Activated T-cell treated with anti-CD3 and anti-CD28 coated beads, Interleukin-2, amount 50 U/mL, for 72 hours (primary cell): ENCODE data around the gene IRAK1. TPM values are rescaled to one million over a fixed set of nuclear protein-coding genes. Genes with fewer than 3 reads are reported as not detected.

ENCODE experiments used
- ATAC-seq, 2 donors: fragments of 150-1000 bp; cut with Tn5 transposase; replicated peaks in 1 of 2; 2 replicates each; pipeline ENCODE4 v1.10.0; 2021; ENCODE audit warnings: moderate library complexity in 2 of 2, mild to moderate bottlenecking in 1 of 2
- DNase-seq, 2 donors: peaks; one replicate each; pipeline ENCODE4 v3.0.0; 2021 to 2022; ENCODE audit warnings: mixed read lengths in 1 of 2
- H3K27ac Mint-ChIP-seq: one replicate; pipeline ENCODE4 v1.8.0; 2022; ENCODE audit warnings: mild to moderate bottlenecking, moderate library complexity, mixed read lengths
- H3K27me3 Mint-ChIP-seq: one replicate; pipeline ENCODE4 v1.8.0; 2022; ENCODE audit warnings: low read depth, mixed read lengths
- H3K36me3 Mint-ChIP-seq, 2 donors: one replicate each; pipeline ENCODE4 v1.8.0; 2022; ENCODE audit warnings: mixed read lengths in 2 of 2, mild to moderate bottlenecking in 1 of 2; ENCODE audit not compliant: insufficient read depth in 2 of 2
- H3K4me1 Mint-ChIP-seq: one replicate; pipeline ENCODE4 v1.8.0; 2022; ENCODE audit warnings: low read depth, mixed read lengths
- H3K4me3 Mint-ChIP-seq, 2 donors: one replicate each; pipeline ENCODE4 v1.8.0; 2022; ENCODE audit warnings: mild to moderate bottlenecking in 2 of 2, mixed read lengths in 2 of 2, moderate library complexity in 2 of 2
- H3K9me3 Mint-ChIP-seq, 2 donors: one replicate each; pipeline ENCODE4 v1.8.0; 2022; ENCODE audit warnings: mixed read lengths in 2 of 2
- total RNA-seq, 2 donors: library from RNA; stranded (reverse); gene quantifications; one replicate each; pipeline ENCODE4 v1.2.3, GENCODE V29; 2022

Gene IRAK1
- total RNA-seq, 2 donors from 2014 or later = 131 to 150 TPM

GRCh38 chrX:153966841-153967535, 52.7 kb downstream of the IRAK1 start:
- no peaks in the 10 kb centered on the region for H3K27me3 Mint-ChIP-seq
- H3K4me1 Mint-ChIP-seq = peaks cover 34% of the 10 kb centered on the region
- H3K4me3 Mint-ChIP-seq = peak overlapping the region; percentile 100
- DNase-seq = peak; percentile 52 to 59
- no peaks in the 10 kb centered on the region for H3K9me3 Mint-ChIP-seq
- peak overlapping the region; percentile 86 for H3K27ac Mint-ChIP-seq
- H3K36me3 Mint-ChIP-seq = peaks cover 9 to 10% of the 10 kb centered on the region in 2 donors
- peak in 1 of 2 donors; percentile 34 for ATAC-seq

GRCh38 chrX:153966283-153966688, 53.4 kb downstream of the IRAK1 start:
- Mint-ChIP-seq H3K27me3 (no peaks in the 10 kb centered on the region), H3K27ac (peak overlapping the region; percentile 86), H3K4me3 (peak overlapping the region; percentile 100), H3K9me3 (no peaks in the 10 kb centered on the region), H3K36me3 (peaks cover 7 to 11% of the 10 kb centered on the region in 2 donors), H3K4me1 (peaks cover 34% of the 10 kb centered on the region)
- ATAC-seq = no peak
- no peak for DNase-seq

GRCh38 chrX:153965406-153965805, 54.3 kb downstream of the IRAK1 start:
- Mint-ChIP-seq H3K27ac (peak overlapping the region; percentile 86), H3K4me1 (peaks cover 34% of the 10 kb centered on the region), H3K9me3 (no peaks in the 10 kb centered on the region), H3K36me3 (peaks cover 7 to 16% of the 10 kb centered on the region in 2 donors), H3K27me3 (no peaks in the 10 kb centered on the region), H3K4me3 (peak overlapping the region; percentile 100)
- no peak for ATAC-seq
- DNase-seq = no peak

GRCh38 chrX:153964105-153964504, 55.6 kb downstream of the IRAK1 start:
- DNase-seq (no peak), ATAC-seq (no peak)
- H3K4me3 Mint-ChIP-seq = no peak overlapping the region
- H3K27ac Mint-ChIP-seq = no peak overlapping the region
- peaks cover 5 to 12% of the 10 kb centered on the region in 2 donors for H3K36me3 Mint-ChIP-seq
- no peaks in the 10 kb centered on the region for H3K9me3 Mint-ChIP-seq
- H3K27me3 Mint-ChIP-seq = no peaks in the 10 kb centered on the region
- peaks cover 34% of the 10 kb centered on the region for H3K4me1 Mint-ChIP-seq

DNA sequence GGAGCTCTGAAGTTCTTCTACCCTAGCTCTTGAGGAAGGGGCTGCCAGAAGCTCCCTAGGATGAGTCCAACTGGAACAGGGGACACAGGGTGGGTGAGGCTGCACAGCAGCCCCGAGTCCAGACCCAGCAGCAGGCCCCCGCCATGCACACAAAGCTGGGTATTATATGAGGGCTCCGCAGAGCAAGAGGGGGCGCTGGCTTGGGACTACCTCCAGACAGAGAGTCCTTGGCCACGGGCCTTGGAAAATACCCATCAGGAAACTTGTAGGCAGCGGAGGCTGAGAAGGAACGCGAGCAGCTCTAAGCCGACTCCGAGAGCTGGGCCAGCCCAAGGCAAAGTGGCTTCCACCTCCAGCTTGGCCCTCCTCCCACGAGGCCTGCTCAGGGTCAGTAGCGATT, 56.2 kb downstream of the IRAK1 start:
- DNase-seq (no peak), ATAC-seq (no peak)
- Mint-ChIP-seq H3K27ac (no peak overlapping the region), H3K36me3 (peaks cover 5 to 12% of the 10 kb centered on the region in 2 donors), H3K9me3 (no peaks in the 10 kb centered on the region), H3K4me1 (peaks cover 34% of the 10 kb centered on the region), H3K27me3 (no peaks in the 10 kb centered on the region), H3K4me3 (no peak overlapping the region)

- peaks cover 13% of the 10 kb centered on the region for H3K4me1 Mint-ChIP-seq
Observed at GRCh38 chrX:153961292-153961691, 58.4 kb downstream of the IRAK1 start.

DNA sequence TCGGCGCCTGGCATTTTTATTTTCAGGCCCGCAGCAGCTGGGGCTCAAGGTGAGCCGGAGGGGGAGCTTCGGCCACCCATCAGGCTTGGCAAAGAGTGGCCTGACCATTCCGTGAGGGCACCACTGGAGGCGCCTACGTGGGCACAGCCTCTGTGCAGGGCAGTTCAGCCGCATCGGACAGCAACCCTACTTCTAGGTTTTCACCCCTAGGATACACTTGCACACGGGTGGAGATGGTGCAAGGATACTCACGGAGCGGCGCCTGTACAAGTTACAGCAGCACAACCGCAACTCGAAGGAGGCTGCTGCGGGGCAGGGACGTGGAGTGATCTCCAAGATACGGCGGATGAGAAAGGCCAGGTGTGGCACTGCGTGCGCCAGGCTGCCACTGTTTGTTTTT, 58.9 kb downstream of the IRAK1 start:
- Mint-ChIP-seq H3K27me3 (no peaks in the 10 kb centered on the region), H3K4me1 (peaks cover 7% of the 10 kb centered on the region), H3K9me3 (no peaks in the 10 kb centered on the region), H3K4me3 (no peak overlapping the region), H3K36me3 (peaks cover 2 to 14% of the 10 kb centered on the region in 2 donors), H3K27ac (no peak overlapping the region)
- ATAC-seq (no peak), DNase-seq (no peak)

More at GRCh38 chrX:153961292-153961691, 58.4 kb downstream of the IRAK1 start:
- Mint-ChIP-seq H3K27me3 (no peaks in the 10 kb centered on the region), H3K36me3 (peaks cover 2 to 16% of the 10 kb centered on the region in 2 donors), H3K27ac (no peak overlapping the region), H3K9me3 (no peaks in the 10 kb centered on the region), H3K4me3 (no peak overlapping the region)
- DNase-seq (no peak), ATAC-seq (no peak)

Other genes starting within 250 kb of the IRAK1 start
- not detected for gene SRPK3, start 238.9 kb downstream of the IRAK1 start, total RNA-seq
- 10 to 100 TPM; 34.0 to 41.0 TPM for gene IDH3G, start 225.5 kb downstream of the IRAK1 start, total RNA-seq
- gene SSR4, start 225.2 kb downstream of the IRAK1 start, total RNA-seq = 100 to 1,000 TPM; 150 to 192 TPM
- 1 to 10 TPM in 1 of 2 donors, under 1 TPM in 1; 0.82 to 5.0 TPM for gene PDZD4, start 189.4 kb downstream of the IRAK1 start, total RNA-seq
- 1 to 10 TPM; 1.8 to 2.1 TPM for gene L1CAM, start 133.7 kb downstream of the IRAK1 start, total RNA-seq
- not detected for gene AVPR2, start 115.2 kb downstream of the IRAK1 start, total RNA-seq
- gene ARHGAP4, start 93.6 kb downstream of the IRAK1 start, total RNA-seq = 100 to 1,000 TPM; 147 to 158 TPM
- gene NAA10, start 84.9 kb downstream of the IRAK1 start, total RNA-seq = 10 to 100 TPM; 76.7 to 94.1 TPM
- 10 to 100 TPM; 11.6 to 13.9 TPM for gene RENBP, start 75.3 kb downstream of the IRAK1 start, total RNA-seq
- 10 to 100 TPM; 59.3 to 65.8 TPM for gene HCFC1, start 48.1 kb downstream of the IRAK1 start, total RNA-seq
- 1 to 10 TPM; 9.1 to 9.8 TPM for gene TMEM187, start 47.1 kb downstream of the IRAK1 start, total RNA-seq
- gene MECP2, start 77.8 kb upstream of the IRAK1 start, total RNA-seq = 10 to 100 TPM; 70.4 to 73.5 TPM
- gene OPN1LW, start 124.3 kb upstream of the IRAK1 start, total RNA-seq = not detected
- gene OPN1MW, start 162.7 kb upstream of the IRAK1 start, total RNA-seq = not detected
- gene OPN1MW2, start 199.9 kb upstream of the IRAK1 start, total RNA-seq = not detected
- not detected for gene OPN1MW3, start 237.7 kb upstream of the IRAK1 start, total RNA-seq